ENCODE results near the gene ARAP1. TPM values are rescaled to one million over a fixed set of nuclear protein-coding genes. Genes with fewer than 3 reads are reported as not detected.

Gene ARAP1
- total and polyA plus RNA-seq, 7 donors = 31.9 to 135 (median 61.5) TPM

- intact Hi-C loops (cut with DNase I) = loop anchor here (10.0 kb wide), 1 partner anchor 421 kb away; the partner anchor contains the start of gene FCHSD2
- Histone ChIP-seq H3K4me3 (no peak overlapping the region), H3K27me3 (no peaks in the 10 kb centered on the region), H3K9me3 (no peaks in the 10 kb centered on the region), H3K36me3 (peaks cover 0 to 5% (median 0%) of the 10 kb centered on the region in 4 donors), H3K4me1 (peaks cover 0 to 60% (median 46%) of the 10 kb centered on the region in 4 donors), H3K27ac (peak overlapping the region in 1 of 4 donors; percentile 87)
- TF ChIP-seq EP300 (IDR thresholded peaks at IDR 0.05) = no peak
- no peak for TF ChIP-seq CTCF (IDR thresholded peaks at IDR 0.05)
- TF ChIP-seq POLR2AphosphoS5 (IDR thresholded peaks at IDR 0.05) = no peak
- TF ChIP-seq POLR2A (IDR thresholded peaks at IDR 0.05) = no peak
- 62 to 74% methylated on average over 9 of the region's 9 CpGs for WGBS, 2 donors
- no peak for DNase-seq
Observed at GRCh38 chr11:72723508-72723907, 28.7 kb downstream of the ARAP1 start.

GRCh38 chr11:72722050-72722748 is 30.0 kb downstream of the ARAP1 start:
- 0 to 1% methylated on average over 10 of the region's 10 CpGs for WGBS, 2 donors
- peaks cover 0 to 67% (median 53%) of the 10 kb centered on the region in 4 donors for H3K4me1 ChIP-seq
- no peaks in the 10 kb centered on the region for H3K27me3 ChIP-seq
- peak overlapping the region; percentile 56 to 82 (median 62) for H3K4me3 ChIP-seq
- DNase-seq = peak; percentile 93
- H3K9me3 ChIP-seq = no peaks in the 10 kb centered on the region
- TF ChIP-seq CTCF (IDR thresholded peaks at IDR 0.05) (no peak), POLR2AphosphoS5 (IDR thresholded peaks at IDR 0.05) (peak; percentile 31 to 81 (median 46))
- peak overlapping the region; percentile 83 to 89 (median 88) for H3K27ac ChIP-seq
- intact Hi-C loops (cut with DNase I) = loop anchor here (10.0 kb wide), 1 partner anchor 423 kb away; the partner anchor contains the start of gene FCHSD2
- H3K36me3 ChIP-seq = peaks cover 0 to 8% (median 2%) of the 10 kb centered on the region in 4 donors

- no peaks in the 10 kb centered on the region for H3K9me3 ChIP-seq
- TF ChIP-seq POLR2AphosphoS5 (IDR thresholded peaks at IDR 0.05) = no peak
- TF ChIP-seq POLR2A (IDR thresholded peaks at IDR 0.05) = no peak
- no peak for TF ChIP-seq EP300 (IDR thresholded peaks at IDR 0.05)
- no peak for TF ChIP-seq CTCF (IDR thresholded peaks at IDR 0.05)
- DNase-seq = no peak
- WGBS, 2 donors = 0 to 3% methylated on average over 13 of the region's 13 CpGs
- H3K4me3 ChIP-seq = peak overlapping the region; percentile 56 to 82 (median 62)
- H3K36me3 ChIP-seq = peaks cover 0 to 13% (median 4%) of the 10 kb centered on the region in 4 donors
- H3K27ac ChIP-seq = peak overlapping the region; percentile 83 to 89 (median 88)
- intact Hi-C loops (cut with DNase I) = loop anchor here (10.0 kb wide), 1 partner anchor 423 kb away; the partner anchor contains the start of gene FCHSD2
- H3K4me1 ChIP-seq = peaks cover 0 to 73% (median 58%) of the 10 kb centered on the region in 4 donors
- H3K27me3 ChIP-seq = no peaks in the 10 kb centered on the region
Observed at GRCh38 chr11:72721689-72722049, 30.5 kb downstream of the ARAP1 start.

- Histone ChIP-seq H3K4me3 (peak overlapping the region; percentile 56 to 82 (median 62)), H3K27me3 (no peaks in the 10 kb centered on the region), H3K27ac (peak overlapping the region; percentile 83 to 89 (median 88)), H3K36me3 (peaks cover 0 to 12% (median 4%) of the 10 kb centered on the region in 4 donors), H3K4me1 (peaks cover 0 to 77% (median 61%) of the 10 kb centered on the region in 4 donors), H3K9me3 (no peaks in the 10 kb centered on the region)
- TF ChIP-seq EP300 (IDR thresholded peaks at IDR 0.05) (no peak), POLR2AphosphoS5 (IDR thresholded peaks at IDR 0.05) (no peak), POLR2A (IDR thresholded peaks at IDR 0.05) (no peak), CTCF (IDR thresholded peaks at IDR 0.05) (no peak)
- no peak for DNase-seq
- intact Hi-C loops (cut with DNase I) = loop anchor here (10.0 kb wide), 1 partner anchor 424 kb away; the partner anchor contains the start of gene FCHSD2
- 1 to 16% methylated on average over 3 of the region's 3 CpGs for whole genome bisulfite sequencing, 2 donors
Observed at GRCh38 chr11:72721276-72721675, 30.9 kb downstream of the ARAP1 start.

Data from sigmoid colon (tissue), 7 donors.